Right atrium auricular region (tissue), 2 donors: ENCODE measurements around the gene ADAMTSL4. TPM values are rescaled to one million over a fixed set of nuclear protein-coding genes. Genes with fewer than 3 reads are reported as not detected.
"Not testable (repeated sequence)": the region's sequence is repeated elsewhere in the genome, so short reads cannot be mapped to it uniquely, and the experiment has no call there.

Source experiments
- DNase-seq: peaks from one replicate; pipeline ENCODE4 v3.0.0-alpha.2; 2019; ENCODE audit warnings: low spot score
- H3K27ac ChIP-seq, 2 donors: fragments of 200-600 bp; sonication (generic); 1 replicate in 1 of 2; 2 replicates in 1 of 2; pipeline ENCODE4 v1.5.1; 2016 to 2019
- H3K27me3 ChIP-seq, 2 donors: fragments of 200-600 bp; sonication (generic); one replicate each; pipeline versions ENCODE4 v1.5.1 to v1.6.0; 2017 to 2019
- H3K36me3 ChIP-seq: fragments of 200-600 bp; sonication (generic); one replicate; pipeline ENCODE4 v1.5.1; 2016
- H3K4me1 ChIP-seq, 2 donors: fragments of 200-600 bp; sonication (generic); one replicate each; pipeline versions ENCODE4 v1.5.1 to v1.6.0; 2017 to 2019
- H3K4me3 ChIP-seq, 2 donors: fragments of 200-600 bp; sonication (generic); 1 replicate in 1 of 2; 2 replicates in 1 of 2; pipeline ENCODE4 v1.5.1; 2017 to 2019; ENCODE audit warnings: mild to moderate bottlenecking in 1 of 2, moderate library complexity in 1 of 2
- H3K9me3 ChIP-seq, 2 donors: fragments of 200-600 bp; sonication (generic); one replicate each; pipeline ENCODE4 v1.5.1; 2019
- total RNA-seq, 2 donors: library from RNA; depleted of rRNA; stranded (reverse); fragments of >200 nt; gene quantifications; one replicate each; pipeline ENCODE4 v1.1.0, GENCODE V29; 2016
- TF ChIP-seq, protein P1 (sequence below), 2 donors: fragments of 200-600 bp; sonication (generic); IDR thresholded peaks; one replicate each; pipeline ENCODE4 v1.5.1; 2019; ENCODE audit warnings: antibody characterized with exemption in 2 of 2

The ADAMTSL4 gene
- total RNA-seq, 2 donors from 2014 or later: 21.9 to 41.1 TPM

DNA sequence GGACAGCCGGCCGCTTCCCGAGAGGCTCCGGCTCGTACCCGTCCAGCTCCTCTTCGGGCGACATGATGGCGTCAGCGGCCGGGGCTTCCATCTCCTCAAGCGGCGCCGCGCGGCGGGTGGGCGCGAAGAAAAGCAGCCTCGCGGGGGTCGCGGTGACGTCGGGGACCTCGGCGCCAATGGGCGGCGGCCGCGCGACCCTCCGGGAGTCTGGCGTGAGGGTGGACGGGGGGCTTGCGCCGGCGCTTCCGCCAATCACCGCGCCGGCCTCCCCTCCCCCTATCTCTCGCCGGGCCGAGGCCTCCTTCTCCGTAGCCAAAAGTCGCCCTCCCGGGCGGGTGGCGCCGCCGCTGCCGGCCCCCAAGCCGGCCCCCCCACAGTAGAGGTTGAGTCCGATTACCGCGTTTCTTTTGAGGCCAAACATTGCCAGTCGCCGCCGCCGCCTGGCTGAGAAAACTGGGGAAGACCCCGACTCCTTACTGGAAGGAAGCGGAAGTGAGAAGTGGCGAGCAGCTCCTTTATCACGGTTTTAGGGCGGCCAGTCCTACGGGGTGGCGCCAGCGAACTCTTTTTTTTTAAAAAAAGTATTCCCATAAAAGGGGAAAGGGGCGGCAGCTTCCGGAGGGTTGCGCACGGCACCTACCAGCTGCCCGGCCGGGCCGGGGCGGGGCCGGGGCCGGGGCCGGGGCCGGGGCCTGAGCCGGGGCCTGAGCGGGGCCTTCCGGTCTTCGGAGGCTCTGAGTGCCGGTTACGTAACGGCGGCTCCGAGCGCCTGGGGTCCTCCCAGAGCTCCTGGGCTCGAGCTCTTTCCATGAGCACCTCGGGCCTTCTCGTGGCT, 30.1 kb downstream of the ADAMTSL4 start, which contains the start of gene MCL1:
Gene MCL1 (minus strand): TSS at position 501 of the 835 bp plus-strand sequence. CDS start 80 bp downstream, at position 421.
- H3K4me1 ChIP-seq: peaks cover 0 to 26% of the 10 kb centered on the region in 2 donors
- H3K27ac ChIP-seq: peak within 1 kb of the TSS; percentile 98 to 100
- peaks cover 48% of the 10 kb centered on the region for H3K36me3 ChIP-seq
- peak; percentile 96 for DNase-seq
- TF ChIP-seq, protein P1, sequence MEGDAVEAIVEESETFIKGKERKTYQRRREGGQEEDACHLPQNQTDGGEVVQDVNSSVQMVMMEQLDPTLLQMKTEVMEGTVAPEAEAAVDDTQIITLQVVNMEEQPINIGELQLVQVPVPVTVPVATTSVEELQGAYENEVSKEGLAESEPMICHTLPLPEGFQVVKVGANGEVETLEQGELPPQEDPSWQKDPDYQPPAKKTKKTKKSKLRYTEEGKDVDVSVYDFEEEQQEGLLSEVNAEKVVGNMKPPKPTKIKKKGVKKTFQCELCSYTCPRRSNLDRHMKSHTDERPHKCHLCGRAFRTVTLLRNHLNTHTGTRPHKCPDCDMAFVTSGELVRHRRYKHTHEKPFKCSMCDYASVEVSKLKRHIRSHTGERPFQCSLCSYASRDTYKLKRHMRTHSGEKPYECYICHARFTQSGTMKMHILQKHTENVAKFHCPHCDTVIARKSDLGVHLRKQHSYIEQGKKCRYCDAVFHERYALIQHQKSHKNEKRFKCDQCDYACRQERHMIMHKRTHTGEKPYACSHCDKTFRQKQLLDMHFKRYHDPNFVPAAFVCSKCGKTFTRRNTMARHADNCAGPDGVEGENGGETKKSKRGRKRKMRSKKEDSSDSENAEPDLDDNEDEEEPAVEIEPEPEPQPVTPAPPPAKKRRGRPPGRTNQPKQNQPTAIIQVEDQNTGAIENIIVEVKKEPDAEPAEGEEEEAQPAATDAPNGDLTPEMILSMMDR (IDR thresholded peaks at IDR 0.05): peak in 1 of 2 donors; percentile 33
- H3K27me3 ChIP-seq: no peaks in the 10 kb centered on the region
- no peaks in the 10 kb centered on the region for H3K9me3 ChIP-seq
- peak within 1 kb of the TSS; percentile 90 to 96 for H3K4me3 ChIP-seq

DNA sequence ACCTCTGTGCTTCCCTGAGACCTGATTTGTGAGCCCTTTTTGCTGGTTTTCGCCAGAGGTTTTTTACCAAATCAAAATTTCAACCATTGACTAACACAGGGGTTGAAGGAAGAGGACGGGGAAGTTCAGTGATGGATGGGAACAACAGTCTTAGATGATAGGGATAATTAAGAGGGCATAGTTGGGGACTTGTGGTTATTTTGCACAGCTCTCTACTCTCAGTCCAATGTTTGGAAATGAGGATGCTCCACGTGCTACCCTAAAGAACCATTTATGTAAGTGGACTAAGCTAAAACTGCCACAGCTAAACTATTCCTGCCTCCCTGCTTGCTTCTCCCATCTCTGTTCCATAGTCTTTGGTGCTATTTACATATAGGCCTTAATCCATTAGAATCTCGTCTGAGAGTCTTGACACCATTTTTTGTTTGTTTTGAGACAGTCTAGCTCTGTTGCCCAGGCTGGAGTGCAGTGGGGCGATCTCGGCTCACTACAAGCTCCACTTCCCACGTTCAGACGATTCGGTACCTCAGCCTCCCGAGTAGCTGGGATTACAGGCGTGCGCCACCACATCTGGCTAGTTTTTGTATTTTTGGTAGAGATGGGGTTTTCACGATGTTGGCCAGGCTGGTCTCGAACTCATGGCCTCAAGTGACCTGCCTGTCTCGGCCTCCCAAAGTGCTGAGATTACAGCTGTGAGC, 30.9 kb downstream of the ADAMTSL4 start:
- DNase-seq: no peak
- peak overlapping the region; percentile 98 to 100 for H3K27ac ChIP-seq
- no peaks in the 10 kb centered on the region for H3K27me3 ChIP-seq
- TF ChIP-seq, protein P1 (IDR thresholded peaks at IDR 0.05): no peak
- H3K36me3 ChIP-seq: peaks cover 41% of the 10 kb centered on the region
- H3K9me3 ChIP-seq: no peaks in the 10 kb centered on the region
- peaks cover 0 to 19% of the 10 kb centered on the region in 2 donors for H3K4me1 ChIP-seq
- H3K4me3 ChIP-seq: peak overlapping the region; percentile 34 to 90

GRCh38 chr1:150580966-150581365, 31.8 kb downstream of the ADAMTSL4 start:
- not testable (repeated sequence) for H3K9me3 ChIP-seq, H3K27ac ChIP-seq, H3K4me3 ChIP-seq, H3K27me3 ChIP-seq, DNase-seq
- peaks cover 32% of the 10 kb centered on the region for H3K36me3 ChIP-seq
- H3K4me1 ChIP-seq: peaks cover 0 to 12% of the 10 kb centered on the region in 2 donors

DNA sequence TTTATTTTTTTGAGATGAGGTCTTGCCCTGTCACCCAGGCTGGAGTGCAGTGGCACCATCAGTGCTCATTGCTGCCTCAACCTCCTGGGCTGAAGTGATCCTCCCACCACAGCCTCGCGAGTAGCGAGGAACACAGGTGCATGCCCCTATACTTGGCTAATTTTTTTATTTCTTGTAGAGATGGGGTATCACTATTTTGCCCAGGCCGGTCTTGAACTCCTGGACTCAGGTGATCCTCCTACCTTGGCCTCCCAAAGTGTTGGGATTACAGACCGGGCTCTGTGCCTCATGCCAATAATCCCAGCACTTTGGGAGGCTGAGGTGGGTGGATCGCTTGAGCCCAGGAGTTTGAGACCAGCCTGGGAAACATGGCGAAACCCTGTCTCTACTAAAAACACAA, 32.2 kb downstream of the ADAMTSL4 start:
- H3K27ac ChIP-seq, H3K9me3 ChIP-seq, H3K4me1 ChIP-seq, H3K27me3 ChIP-seq, DNase-seq, H3K4me3 ChIP-seq: not testable (repeated sequence)
- peaks cover 27% of the 10 kb centered on the region for H3K36me3 ChIP-seq

- not testable (repeated sequence) for H3K27ac ChIP-seq, H3K4me3 ChIP-seq, DNase-seq, H3K4me1 ChIP-seq, H3K9me3 ChIP-seq, H3K27me3 ChIP-seq
- H3K36me3 ChIP-seq: peaks cover 22% of the 10 kb centered on the region
These were observed 32.8 kb downstream of the ADAMTSL4 start for GRCh38 chr1:150581962-150582361.

- TF ChIP-seq, protein P1 (IDR thresholded peaks at IDR 0.05): no peak
- no peak overlapping the region for H3K27ac ChIP-seq
- H3K27me3 ChIP-seq: no peaks in the 10 kb centered on the region
- H3K4me1 ChIP-seq: peaks cover 0 to 8% of the 10 kb centered on the region in 2 donors
- H3K4me3 ChIP-seq: no peak overlapping the region
- H3K9me3 ChIP-seq: no peaks in the 10 kb centered on the region
- H3K36me3 ChIP-seq: peaks cover 18% of the 10 kb centered on the region
- DNase-seq: no peak
These were observed 33.2 kb downstream of the ADAMTSL4 start for GRCh38 chr1:150582371-150582770.
